ENCODE results near the gene ATP6V1F.

ATP6V1F gene

GRCh38 chr7:128862571-128863432, at the start of gene ATP6V1F:
Gene ATP6V1F, plus strand, starts transcription at chr7:128862856. Its CDS starts 49 bp downstream, at chr7:128862905.
- peak; percentile 98 for DNase-seq (ENCODE audit: low spot score)

- no peak for DNase-seq (ENCODE audit: low spot score)
These were observed 48.2 kb upstream of the ATP6V1F start for GRCh38 chr7:128814499-128814898.

- no peak for DNase-seq (ENCODE audit: low spot score)
These were observed 47.2 kb upstream of the ATP6V1F start for GRCh38 chr7:128815289-128815942.

GRCh38 chr7:128818694-128819093, 44.0 kb upstream of the ATP6V1F start:
- no peak for DNase-seq (ENCODE audit: low spot score)

- no peak for DNase-seq (ENCODE audit: low spot score)
These were observed 40.9 kb upstream of the ATP6V1F start for GRCh38 chr7:128821724-128822123.

GRCh38 chr7:128826512-128826911, 36.1 kb upstream of the ATP6V1F start:
- no peak for DNase-seq (ENCODE audit: low spot score)

GRCh38 chr7:128826916-128827247, 35.8 kb upstream of the ATP6V1F start:
- DNase-seq (ENCODE audit: low spot score): no peak

GRCh38 chr7:128827248-128827958, 35.3 kb upstream of the ATP6V1F start:
- no peak for DNase-seq (ENCODE audit: low spot score)

- no peak for DNase-seq (ENCODE audit: low spot score)
These were observed 34.5 kb upstream of the ATP6V1F start for GRCh38 chr7:128827971-128828711.

GRCh38 chr7:128829391-128830166, 33.1 kb upstream of the ATP6V1F start:
- no peak for DNase-seq (ENCODE audit: low spot score)

- no peak for DNase-seq (ENCODE audit: low spot score)
These were observed 32.2 kb upstream of the ATP6V1F start, which contains the start of gene FLNC for GRCh38 chr7:128830231-128831177. Gene FLNC, plus strand, starts transcription at chr7:128830406. Its CDS starts 232 bp downstream, at chr7:128830638.

- DNase-seq (ENCODE audit: low spot score): no peak
These were observed 31.3 kb upstream of the ATP6V1F start for GRCh38 chr7:128831178-128831993.

- no peak for DNase-seq (ENCODE audit: low spot score)
These were observed 30.4 kb upstream of the ATP6V1F start for GRCh38 chr7:128831994-128832879.

GRCh38 chr7:128832880-128833147, 29.8 kb upstream of the ATP6V1F start:
- DNase-seq (ENCODE audit: low spot score): no peak

- DNase-seq (ENCODE audit: low spot score): no peak
These were observed 29.3 kb upstream of the ATP6V1F start for GRCh38 chr7:128833148-128833945.

GRCh38 chr7:128833946-128834325, 28.7 kb upstream of the ATP6V1F start:
- DNase-seq (ENCODE audit: low spot score): no peak

- DNase-seq (ENCODE audit: low spot score): no peak
These were observed 27.4 kb upstream of the ATP6V1F start for GRCh38 chr7:128835231-128835751.
